Measurements from ENCODE around the gene F8.

- TF ChIP-seq CEBPB (IDR thresholded peaks at IDR 0.05; ENCODE audit: low read depth, low read length) (no peak), BHLHE40 (IDR thresholded peaks at IDR 0.05; ENCODE audit: low read depth, low read length) (no peak), RAD21 (IDR thresholded peaks at IDR 0.05; ENCODE audit: low read length) (no peak), CTCF (conservative IDR thresholded peaks at IDR 0.05; ENCODE audit: low read depth, low read length) (no peak)
Measured at GRCh38 chrX:154855256-154855655, 167.3 kb downstream of the F8 start.
